HTR-8/SVneo (cell line): ENCODE results near the gene ABTB1.

ENCODE experiments used
- DNase-seq: peaks from one replicate; pipeline ENCODE4 v3.0.0; 2011; ENCODE audit warnings: low spot score, mixed read lengths; ENCODE audit not compliant: insufficient read length
- FAIRE-seq: peaks from 2 replicates; lab custom pipeline; 2011; peaks lifted over from hg19 to GRCh38; lab: Jason Lieb, UNC

The ABTB1 gene

DNA sequence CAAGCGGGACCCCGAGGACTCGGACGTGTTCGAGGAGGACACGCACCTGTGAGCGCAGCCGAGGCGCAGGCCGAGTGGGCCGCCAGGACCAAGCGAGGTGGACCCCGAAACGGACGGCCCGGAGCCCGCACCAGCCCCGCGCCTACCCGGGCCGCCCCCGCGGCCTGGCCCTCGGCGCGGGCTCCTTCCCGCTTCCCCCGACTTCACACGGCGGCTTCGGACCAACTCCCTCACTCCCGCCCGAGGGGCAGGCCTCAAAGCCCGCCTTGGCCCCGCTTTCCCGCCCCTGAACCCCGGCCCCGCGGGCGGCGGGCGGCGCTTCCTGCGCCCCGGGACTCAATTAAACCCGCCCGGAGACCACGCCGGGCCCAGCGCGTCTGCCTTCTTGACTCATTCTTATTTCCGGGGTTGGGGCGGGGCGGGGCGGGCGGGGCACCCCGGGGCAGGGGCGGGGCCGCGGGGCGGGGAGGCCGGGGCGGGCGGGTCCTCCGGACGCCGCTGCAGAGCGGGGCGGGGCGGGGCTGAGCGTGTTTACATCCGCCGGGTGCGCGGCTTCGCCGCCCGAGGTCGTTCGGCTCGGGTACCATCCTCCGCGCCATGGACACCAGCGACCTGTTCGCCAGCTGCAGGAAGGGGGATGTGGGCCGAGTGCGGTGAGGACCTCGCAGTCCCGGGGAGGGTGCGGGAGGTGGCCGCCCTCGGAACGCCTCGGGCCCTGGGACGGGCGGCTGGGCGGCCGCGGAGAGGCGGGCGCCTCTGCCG is at the start of gene ABTB1:
Gene ABTB1, plus strand, starts transcription at position 524 of the 762 bp plus-strand sequence. Its CDS starts 74 bp downstream, at position 598.
- DNase-seq (peak; percentile 85), FAIRE-seq (peak; percentile 42)

DNA sequence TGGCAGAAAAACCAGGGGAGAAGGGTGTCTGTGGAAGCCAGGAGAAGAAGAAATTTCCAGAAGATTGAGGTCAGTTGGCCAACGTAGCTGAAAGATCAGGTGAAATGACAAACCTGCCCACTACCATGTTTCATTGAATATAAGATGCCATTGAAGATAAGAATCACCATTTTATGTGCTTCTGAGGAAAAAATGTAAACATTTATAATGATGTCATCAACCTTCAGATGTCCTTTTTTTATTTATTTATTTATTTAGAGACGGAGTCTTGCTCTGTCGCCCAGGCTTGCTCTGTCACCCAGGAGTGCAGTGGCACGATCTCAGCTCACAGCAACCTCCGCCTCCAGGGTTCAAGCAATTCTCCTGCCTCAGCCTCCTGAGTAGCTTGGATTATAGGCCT is 48.7 kb upstream of the ABTB1 start:
- DNase-seq (no peak), FAIRE-seq (no peak)

DNA sequence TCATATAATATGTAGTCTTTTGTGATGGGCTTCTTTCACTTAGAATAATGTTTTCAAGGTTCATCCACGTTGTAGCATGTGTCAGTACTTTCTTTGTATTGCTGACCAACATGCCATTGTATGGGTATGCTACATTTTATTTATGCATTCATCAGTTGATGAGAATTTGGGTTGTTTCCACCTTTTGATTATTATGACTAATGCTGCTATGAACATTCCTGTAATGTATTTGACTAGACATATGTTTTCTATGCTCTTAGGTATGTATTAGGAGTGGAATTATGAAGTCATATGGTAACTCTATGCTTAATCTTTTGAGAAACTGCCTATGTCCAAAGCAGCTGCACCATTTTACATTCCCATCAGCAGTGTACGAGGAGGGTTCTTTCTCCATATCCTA is 46.9 kb upstream of the ABTB1 start:
- DNase-seq (no peak), FAIRE-seq (no peak)

DNA sequence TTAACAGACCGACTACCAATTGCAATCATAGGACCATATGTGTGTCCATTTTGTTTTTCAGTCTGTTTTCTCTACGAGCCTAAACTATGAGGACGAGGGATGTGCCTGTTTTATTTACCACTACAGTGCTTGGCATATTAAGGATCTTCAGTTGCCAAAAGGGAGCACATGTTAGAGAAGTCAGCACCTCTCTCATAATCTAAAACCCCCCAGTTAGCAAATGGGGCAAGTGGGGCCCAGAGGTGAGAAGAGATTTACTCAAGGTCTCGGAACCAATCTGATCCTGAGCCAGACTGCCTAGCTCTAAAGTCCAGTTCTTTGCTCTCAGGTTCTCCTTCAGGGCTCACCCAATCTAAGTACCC is 44.3 kb upstream of the ABTB1 start:
- no peak for FAIRE-seq
- no peak for DNase-seq

DNA sequence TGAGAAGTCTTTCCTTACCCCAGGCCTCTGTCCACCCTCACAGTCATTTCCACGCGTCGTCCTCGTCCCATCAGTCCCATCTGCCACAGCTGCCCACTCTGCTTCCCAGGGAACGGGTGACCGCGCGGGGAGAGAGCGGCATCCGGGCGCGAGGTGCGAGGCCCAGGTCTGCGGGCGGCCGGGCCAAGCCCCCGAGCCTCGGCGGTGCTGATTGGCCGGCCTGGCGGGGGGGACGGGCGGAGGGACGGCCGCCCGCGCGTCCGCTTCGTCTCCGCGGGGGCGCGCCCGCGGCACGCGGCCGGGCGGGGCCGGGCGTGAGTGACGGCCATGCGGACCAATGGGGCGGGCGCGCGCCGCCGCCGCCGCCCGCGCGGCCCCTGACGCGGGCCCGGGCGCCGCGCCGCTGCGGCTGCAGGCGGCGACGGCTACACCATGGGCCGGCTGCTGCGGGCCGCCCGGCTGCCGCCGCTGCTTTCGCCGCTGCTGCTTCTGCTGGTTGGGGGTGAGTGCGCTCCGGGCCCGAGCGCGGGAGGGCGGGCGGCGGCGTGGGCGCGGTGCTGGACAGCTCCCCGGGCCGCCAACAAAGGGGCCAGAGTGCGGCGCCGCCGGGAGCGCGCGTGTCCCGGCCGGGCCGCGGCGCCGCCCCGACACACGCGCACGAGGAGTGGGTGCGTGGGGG is 43.8 kb upstream of the ABTB1 start, which contains the start of gene PODXL2:
Gene PODXL2, plus strand, starts transcription at position 398 of the 679 bp plus-strand sequence. Its CDS starts 35 bp downstream, at position 433.
- DNase-seq: peak; percentile 54
- no peak for FAIRE-seq

DNA sequence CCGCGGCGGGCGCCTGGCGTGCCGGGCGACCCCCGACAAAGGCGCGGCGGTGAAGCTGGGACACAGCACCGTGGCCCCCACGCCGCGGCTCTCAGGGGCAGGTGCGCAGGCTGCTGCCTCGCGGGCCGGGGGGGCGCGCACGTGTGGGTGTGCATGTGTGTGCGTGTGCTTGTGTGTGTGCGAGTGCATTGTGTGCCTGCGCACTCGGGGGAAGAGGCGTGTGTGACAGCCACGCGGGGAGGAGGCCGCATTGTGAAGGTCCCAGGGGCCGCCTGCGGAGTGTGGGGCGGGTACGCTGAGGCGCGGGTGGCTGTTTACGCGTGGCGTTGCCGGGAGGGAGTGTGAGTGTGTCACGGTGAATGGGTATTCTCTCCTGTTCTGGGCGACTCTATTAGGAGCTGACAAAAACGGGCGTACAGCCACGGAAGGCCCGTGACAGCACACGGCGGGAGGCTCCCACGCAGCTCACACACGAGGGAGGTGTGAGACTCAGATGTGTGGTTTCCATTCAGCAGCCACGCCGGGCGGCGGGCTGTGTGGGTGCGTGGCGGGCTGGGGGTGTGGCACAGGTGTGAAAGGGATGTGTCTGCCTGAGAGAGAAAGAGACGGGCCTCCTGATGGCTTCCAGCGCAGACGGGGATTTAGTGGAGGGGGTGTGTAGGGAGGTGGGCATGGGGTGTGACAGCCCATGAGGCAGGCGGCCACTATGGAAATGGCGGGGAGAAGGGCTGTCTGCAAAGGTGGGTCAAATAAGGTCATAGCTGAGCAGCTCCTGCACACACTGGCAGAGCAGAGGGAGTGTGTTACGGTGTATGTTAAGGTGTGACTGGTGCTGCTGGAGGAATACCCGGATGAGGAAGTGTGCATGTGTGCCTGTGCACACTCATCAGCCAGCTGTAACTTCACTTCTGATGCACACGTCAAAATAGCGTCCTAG is 43.0 kb upstream of the ABTB1 start:
- DNase-seq (no peak), FAIRE-seq (peak; percentile 60)

DNA sequence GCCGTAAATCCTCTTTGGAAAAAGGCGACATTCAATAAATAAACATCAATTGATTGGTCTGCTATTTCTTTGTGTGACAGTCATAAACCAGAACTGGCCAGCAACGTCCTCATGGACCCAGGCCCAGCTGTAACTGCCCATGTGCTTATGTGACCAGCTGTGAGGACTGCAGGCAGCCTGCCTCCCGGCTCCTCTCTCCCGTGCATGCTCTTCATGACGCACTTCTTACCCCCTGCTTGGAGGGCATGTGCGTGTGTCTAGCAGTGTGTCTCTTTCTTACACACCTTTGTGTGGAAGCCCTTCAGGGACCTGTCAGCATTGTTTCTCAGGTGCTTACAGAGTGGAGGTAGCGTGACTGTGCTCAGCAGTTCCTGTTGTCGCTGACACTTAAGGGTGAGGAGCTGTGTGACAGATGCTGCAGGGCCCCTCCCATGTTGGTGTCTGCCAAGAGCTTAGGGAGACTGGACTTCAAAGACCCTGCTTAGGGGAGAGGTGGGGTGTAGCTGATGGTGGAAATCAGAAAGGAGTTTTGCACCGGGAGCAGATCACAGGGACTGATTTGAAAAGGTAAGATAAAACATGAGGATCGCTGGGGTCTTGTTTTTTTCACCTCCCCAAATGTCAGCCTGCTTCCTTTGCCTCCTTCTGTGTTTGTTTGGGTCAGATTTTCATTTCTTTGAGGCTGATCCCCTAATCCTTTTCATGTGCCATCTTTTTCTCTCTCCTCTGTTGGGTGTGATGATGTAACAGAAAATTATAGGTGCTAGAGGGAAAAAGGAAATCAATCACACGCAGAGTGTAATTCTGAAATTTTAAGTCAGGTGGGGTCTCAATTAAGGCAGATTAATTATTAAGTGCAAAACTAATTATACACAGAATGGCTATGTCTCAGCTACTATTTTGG is 41.7 kb upstream of the ABTB1 start:
- no peak for FAIRE-seq
- DNase-seq: no peak

DNA sequence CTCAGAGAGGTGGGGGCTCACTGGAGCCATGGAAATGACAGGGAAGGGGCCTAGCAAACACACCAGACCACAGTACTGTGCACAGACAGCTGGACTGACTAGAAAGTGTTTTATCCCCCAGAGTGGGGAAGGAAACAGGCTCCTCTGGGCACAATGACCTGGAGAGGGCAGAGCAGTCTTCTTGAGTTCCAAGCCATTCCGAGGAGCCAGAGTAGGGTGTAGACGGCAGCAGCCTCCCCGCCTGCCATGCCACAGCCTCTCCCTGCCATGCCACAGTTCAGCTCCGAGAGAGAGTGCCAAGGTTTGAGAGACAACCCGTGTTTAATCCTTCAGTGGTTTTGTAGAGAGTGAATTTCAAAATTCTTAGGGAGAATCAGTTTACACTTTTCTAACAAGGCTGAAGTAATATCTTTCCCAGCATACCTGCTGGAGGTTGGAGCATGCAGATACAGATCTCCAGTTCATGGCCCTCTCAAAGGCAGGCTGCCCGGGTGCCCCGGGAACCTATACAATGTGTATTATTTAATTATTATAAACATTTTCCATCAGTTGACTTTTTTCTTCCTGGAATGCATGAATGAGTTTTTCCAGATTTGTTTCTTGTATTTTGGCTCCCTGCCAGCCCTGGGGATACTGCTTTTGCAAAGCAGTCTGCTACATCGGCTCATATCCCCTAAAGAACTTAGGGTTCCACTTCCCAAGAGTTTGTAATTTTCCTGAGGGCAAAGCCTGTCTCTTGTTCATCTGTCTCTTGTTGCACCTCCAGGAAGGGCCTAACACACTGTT is 40.5 kb upstream of the ABTB1 start:
- DNase-seq: no peak
- FAIRE-seq: no peak

DNA sequence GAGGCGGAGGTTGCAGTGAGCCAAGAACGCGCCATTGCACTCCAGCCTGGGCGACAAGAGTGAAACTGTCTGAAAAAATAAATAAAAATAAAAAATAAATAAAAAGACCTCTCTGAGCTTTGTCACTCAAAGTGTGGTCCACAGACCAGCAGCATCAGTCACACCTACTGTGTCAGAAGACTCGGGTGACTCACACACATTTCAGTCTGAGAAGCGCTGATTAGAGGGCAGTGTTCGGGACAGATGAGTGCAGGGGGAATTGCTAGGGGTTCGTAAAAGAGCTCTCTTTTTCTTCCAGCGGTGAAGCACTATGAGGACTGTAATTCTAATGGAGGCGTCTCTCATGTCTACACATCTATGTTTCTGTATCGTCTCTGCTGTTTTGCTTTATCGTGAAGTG is 38.1 kb upstream of the ABTB1 start:
- no peak for DNase-seq
- no peak for FAIRE-seq

DNA sequence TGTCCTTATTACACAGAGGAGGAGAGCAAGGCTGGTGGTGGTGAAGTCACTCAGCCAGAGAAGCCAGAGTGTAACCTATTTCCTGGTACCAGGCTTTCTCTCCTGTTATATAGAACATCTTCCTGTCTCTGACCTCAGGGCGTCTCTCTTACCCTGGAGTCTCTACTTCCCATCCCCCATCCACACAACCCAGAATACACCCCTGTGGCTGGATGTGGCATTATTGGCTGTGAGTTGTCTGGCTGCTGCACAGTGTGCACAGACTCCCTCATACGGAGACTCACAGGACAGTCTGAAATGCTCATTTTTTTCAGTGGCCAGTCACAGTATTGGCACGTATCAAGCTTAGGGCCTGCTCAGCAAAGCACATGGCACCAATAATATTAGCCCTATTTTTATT is 35.2 kb upstream of the ABTB1 start:
- DNase-seq (no peak), FAIRE-seq (no peak)

DNA sequence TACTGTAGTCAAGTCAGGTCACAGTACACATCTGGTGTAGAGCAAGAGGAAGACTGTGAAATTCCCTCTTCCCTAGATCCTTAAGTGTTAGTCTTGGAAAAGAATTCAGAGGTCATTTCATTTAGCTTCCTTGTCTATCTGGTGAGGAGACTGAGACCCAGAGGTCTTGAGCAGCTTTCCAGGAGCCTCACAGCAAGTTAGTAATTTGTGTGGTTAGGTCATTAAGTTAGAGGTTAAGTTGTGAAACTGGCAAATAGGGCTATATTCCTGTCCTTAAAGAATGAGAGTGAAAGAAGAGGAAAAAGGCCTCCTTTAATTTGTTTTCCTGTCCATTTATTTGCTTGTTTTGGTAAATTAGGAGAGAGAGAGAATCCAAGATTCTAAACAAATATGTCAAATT is 34.8 kb upstream of the ABTB1 start:
- no peak for FAIRE-seq

DNA sequence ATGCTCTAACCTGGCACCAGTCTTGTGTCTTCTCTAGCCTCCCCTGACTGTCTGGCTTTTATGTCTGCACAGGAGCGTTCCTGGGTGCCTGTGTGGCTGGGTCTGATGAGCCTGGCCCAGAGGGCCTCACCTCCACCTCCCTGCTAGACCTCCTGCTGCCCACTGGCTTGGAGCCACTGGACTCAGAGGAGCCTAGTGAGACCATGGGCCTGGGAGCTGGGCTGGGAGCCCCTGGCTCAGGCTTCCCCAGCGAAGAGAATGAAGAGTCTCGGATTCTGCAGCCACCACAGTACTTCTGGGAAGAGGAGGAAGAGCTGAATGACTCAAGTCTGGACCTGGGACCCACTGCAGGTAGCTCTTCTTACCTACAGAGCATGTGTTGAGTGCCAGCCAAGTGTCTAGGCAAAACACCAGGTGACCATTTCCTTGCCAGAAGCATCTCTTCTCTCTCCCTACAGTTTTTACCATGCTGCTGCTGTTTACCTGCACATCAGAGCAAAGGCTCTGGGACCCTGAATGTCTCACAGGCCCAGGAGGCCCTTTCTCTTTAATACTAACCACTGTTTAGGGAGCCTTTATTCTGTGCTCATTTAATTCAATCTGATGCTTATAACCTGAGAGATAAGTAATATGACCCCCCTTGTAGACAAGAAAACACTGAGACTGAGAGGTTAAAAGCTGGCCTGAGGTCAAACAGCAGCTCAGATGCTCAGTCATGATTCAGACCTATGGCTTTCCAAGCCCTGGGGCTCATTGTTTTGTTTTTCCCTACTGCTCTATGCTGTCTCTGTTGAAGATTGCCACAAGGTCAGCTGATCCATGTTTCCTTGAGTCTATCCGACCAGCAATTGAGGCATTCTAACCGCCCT is 33.3 kb upstream of the ABTB1 start:
- FAIRE-seq: no peak
- peak; percentile 62 for DNase-seq

More for the DNA sequence above, 34.8 kb upstream of the ABTB1 start:
- no peak for DNase-seq

DNA sequence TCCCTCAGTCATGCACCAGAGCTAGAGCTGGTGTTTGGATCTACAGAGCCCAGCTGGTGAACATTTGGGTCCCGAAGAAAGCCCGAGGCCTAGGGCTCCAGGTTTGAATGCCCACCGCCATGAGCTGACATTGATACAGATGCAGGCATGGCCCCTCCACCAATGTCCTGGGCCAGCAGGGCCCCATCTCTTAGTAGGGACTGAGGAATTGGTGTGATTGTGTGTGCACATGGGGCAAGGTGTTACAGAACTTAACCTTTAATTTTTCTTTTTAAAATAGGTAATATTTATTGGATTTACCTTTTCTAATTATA is 32.8 kb upstream of the ABTB1 start:
- FAIRE-seq: no peak
- DNase-seq: no peak

DNA sequence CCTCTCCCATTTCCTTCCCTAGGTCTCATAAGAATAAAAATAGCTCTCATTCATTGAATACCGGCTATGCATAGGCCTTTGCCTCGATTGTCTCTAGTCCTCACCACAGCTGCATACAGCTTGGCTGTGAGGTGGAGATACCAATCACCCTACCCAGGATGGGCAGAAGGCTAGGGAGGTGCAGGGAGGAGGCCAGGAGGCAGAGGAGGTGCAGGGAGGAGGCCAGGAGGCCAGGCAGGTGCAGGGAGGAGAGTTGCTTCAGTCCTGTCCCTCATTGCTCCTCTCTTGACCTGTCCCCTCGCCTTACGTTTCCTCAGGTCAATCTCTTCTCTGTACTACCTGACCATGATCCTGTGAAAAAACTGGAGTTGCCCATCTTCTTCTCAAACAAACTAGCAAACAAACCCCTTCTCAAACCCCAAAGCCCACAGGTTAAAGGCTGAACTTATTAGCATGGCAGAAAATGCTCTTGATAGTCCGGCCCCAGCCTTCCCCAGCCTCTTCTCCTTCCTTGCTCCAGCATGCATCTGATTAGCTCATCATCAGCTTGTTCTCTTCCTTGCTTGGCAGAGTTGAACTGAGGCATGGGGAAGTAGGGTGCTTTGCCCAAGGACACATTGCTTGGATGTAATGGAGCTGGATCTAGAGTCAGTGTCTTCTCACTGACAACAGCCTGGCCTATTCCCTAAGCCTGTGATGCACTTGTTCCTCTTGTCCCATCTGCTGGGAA is 27.9 kb upstream of the ABTB1 start:
- FAIRE-seq (no peak), DNase-seq (no peak)

DNA sequence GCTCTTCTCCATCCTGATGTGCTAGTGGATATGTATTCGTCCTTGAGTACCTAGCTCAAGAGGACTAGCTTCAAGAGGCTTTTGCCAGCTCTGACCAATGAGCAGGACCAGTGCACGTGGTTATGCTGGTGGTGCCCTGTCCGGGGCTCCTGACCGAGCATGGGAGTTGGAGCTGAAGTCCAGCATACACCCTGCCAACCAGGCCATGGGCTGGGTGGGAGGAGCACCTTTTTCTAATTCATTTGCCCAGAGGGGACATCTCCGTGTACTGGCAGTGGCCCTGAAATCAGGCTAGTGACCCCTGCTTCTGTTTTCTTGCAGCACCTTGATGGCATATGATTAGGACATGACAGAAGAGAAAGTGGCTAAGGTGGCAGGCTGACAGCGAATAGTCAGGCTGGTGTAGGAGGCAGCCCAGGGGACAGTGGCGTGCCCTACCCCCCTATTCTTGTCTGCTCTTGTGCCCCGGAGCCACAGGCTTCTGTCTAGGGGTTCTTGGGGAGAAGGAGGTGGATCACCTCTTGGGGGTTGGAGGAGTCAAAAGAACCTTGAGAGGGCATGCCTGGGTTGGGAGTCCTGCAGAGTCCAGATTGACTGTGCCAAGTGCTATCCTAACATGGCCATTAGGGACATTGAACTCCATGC is 27.3 kb upstream of the ABTB1 start:
- FAIRE-seq: no peak
- DNase-seq: no peak

DNA sequence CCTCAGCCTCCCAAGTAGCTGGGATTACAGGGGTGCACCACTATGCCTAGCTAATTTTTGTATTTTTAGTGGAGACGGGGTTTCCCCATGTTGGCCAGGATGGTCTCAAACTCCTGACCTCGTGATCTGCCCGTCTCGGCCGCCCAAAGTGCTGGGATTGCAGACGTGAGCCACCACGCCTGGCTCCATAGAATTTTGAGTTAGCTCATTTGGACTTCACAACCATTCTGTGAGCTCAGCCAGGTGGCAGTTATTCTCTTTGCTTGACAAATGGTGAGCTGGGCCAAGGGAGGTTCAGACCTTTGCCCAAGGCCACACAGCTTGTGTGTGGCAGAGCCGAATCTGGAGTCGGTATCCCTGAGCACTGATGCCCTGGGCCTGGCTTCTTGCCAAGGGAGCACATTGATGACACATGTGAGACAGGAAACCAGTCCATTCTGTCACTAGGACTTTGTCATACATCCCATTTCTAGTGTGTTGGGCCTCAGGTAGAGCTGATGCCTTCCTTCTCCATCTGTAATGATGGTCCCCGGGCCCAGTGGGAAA is 26.2 kb upstream of the ABTB1 start:
- FAIRE-seq (no peak), DNase-seq (no peak)
